Measurements from ENCODE around the gene GRM4. TPM values are rescaled to one million over a fixed set of nuclear protein-coding genes. Genes with fewer than 3 reads are reported as not detected.
A peak's percentile ranks its signal among the peaks of the same experiment; 100 is the strongest.

GRM4 gene
- total RNA-seq, 6 experiments from 2014 or later: not detected

GRCh38 chr6:33981421-33981820, 164.5 kb downstream of the GRM4 start:
- Histone ChIP-seq H3K36me3 (no peaks in the 10 kb centered on the region), H3K9me3 (no peaks in the 10 kb centered on the region), H3K4me3 (no peak overlapping the region), H3K4me1 (peaks cover 0 to 13% (median 4%) of the 10 kb centered on the region in 4 donors), H3K27me3 (no peaks in the 10 kb centered on the region), H3K27ac (no peak overlapping the region)
- DNase-seq (peak in 1 of 3 donors; percentile 28), ATAC-seq (no peak)
- intact Hi-C loops (cut with DNase I): no loop called here
- 90% methylated on average over 2 of the region's 7 CpGs for WGBS (ENCODE audit: insufficient coverage, low coverage, low lambda C conversion rate, missing lambda C conversion rate)
- TF ChIP-seq POLR2A (IDR thresholded peaks at IDR 0.05) (no peak), CTCF (IDR thresholded peaks at IDR 0.05) (no peak)

- no peaks in the 10 kb centered on the region for H3K36me3 ChIP-seq
- intact Hi-C loops (cut with DNase I): no loop called here
These were observed 165.4 kb downstream of the GRM4 start for GRCh38 chr6:33980176-33981175.

DNA sequence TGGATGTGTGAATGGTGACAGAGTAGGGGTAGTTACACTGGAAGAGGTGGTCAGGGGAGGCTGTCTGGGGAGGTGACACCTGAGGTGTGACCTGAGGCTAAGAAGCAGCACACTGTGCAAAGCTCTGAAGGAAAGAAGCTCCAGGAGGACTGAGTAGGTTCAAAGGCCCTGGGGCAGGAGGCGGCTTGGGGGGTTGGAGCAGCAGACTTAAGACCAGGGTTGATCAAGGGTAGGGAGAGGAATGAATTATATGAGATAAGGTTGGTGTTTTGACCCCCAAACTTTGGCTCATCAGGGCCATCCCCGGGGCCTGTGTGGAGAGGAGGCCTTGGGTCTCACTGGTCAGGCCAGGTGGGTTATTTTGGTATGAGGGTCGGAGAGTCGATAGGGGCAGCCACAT, 166.1 kb downstream of the GRM4 start:
- no peaks in the 10 kb centered on the region for H3K27me3 ChIP-seq
- peak in 1 of 3 donors; percentile 27 for DNase-seq
- intact Hi-C loops (cut with DNase I): no loop called here
- WGBS (ENCODE audit: insufficient coverage, low coverage, low lambda C conversion rate, missing lambda C conversion rate): 67% methylated on average over 4 of the region's 4 CpGs
- TF ChIP-seq CTCF (IDR thresholded peaks at IDR 0.05) (no peak), POLR2A (IDR thresholded peaks at IDR 0.05) (no peak)
- no peak overlapping the region for H3K4me3 ChIP-seq
- no peaks in the 10 kb centered on the region for H3K36me3 ChIP-seq
- H3K4me1 ChIP-seq: peaks cover 0 to 13% (median 4%) of the 10 kb centered on the region in 4 donors
- ATAC-seq: no peak
- H3K27ac ChIP-seq: no peak overlapping the region
- no peaks in the 10 kb centered on the region for H3K9me3 ChIP-seq

More at GRCh38 chr6:33980176-33981175, 165.4 kb downstream of the GRM4 start:
- peaks cover 0 to 13% (median 4%) of the 10 kb centered on the region in 4 donors for H3K4me1 ChIP-seq
- DNase-seq (peak in 1 of 3 donors; percentile 28), ATAC-seq (no peak)
- no peak overlapping the region for H3K27ac ChIP-seq
- TF ChIP-seq CTCF (IDR thresholded peaks at IDR 0.05) (no peak), POLR2A (IDR thresholded peaks at IDR 0.05) (no peak)
- H3K9me3 ChIP-seq: no peaks in the 10 kb centered on the region
- WGBS (ENCODE audit: insufficient coverage, low coverage, low lambda C conversion rate, missing lambda C conversion rate): 77% methylated on average over 16 of the region's 25 CpGs
- H3K27me3 ChIP-seq: no peaks in the 10 kb centered on the region
- no peak overlapping the region for H3K4me3 ChIP-seq

GRCh38 chr6:33978412-33979150, 167.3 kb downstream of the GRM4 start:
- TF ChIP-seq POLR2A (IDR thresholded peaks at IDR 0.05): no peak
- TF ChIP-seq CTCF (IDR thresholded peaks at IDR 0.05): no peak
- WGBS (ENCODE audit: insufficient coverage, low coverage, low lambda C conversion rate, missing lambda C conversion rate): 74% methylated on average over 10 of the region's 16 CpGs
- no peaks in the 10 kb centered on the region for H3K27me3 ChIP-seq
- no peaks in the 10 kb centered on the region for H3K9me3 ChIP-seq
- H3K27ac ChIP-seq: no peak overlapping the region
- no peak for ATAC-seq
- H3K36me3 ChIP-seq: no peaks in the 10 kb centered on the region
- DNase-seq: peak in 1 of 3 donors; percentile 35
- H3K4me1 ChIP-seq: peaks cover 0 to 13% (median 4%) of the 10 kb centered on the region in 4 donors
- no peak overlapping the region for H3K4me3 ChIP-seq
- intact Hi-C loops (cut with DNase I): no loop called here

Data from right lobe of liver (tissue), 6 donors.